SHP77 treated with DMSO at 0.1 percent for 48 hours (cell line): ENCODE results near the gene DYRK3.
"Not testable (repeated sequence)": the region's sequence is repeated elsewhere in the genome, so short reads cannot be mapped to it uniquely, and the experiment has no call there.

Source experiments
- DNase-seq: peaks from one replicate; lab custom pipeline; 2025; lab: John Stamatoyannopoulos, UW

DYRK3 gene

GRCh38 chr1:206635080-206635977 lies at the start of gene DYRK3:
DYRK3 (plus strand) TSS chr1:206635536; CDS start chr1:206635704, 168 bp downstream.
- DNase-seq: peak; percentile 86

GRCh38 chr1:206586501-206587445 lies 48.6 kb upstream of the DYRK3 start:
- DNase-seq: no peak

- no peak for DNase-seq
These were observed 47.4 kb upstream of the DYRK3 start for GRCh38 chr1:206587904-206588303.

- DNase-seq: no peak
These were observed 46.8 kb upstream of the DYRK3 start for GRCh38 chr1:206588492-206588891.

GRCh38 chr1:206589206-206589605 lies 46.1 kb upstream of the DYRK3 start:
- no peak for DNase-seq

- no peak for DNase-seq
These were observed 45.1 kb upstream of the DYRK3 start for GRCh38 chr1:206590025-206590758.

GRCh38 chr1:206591226-206591625 lies 44.1 kb upstream of the DYRK3 start:
- no peak for DNase-seq

- DNase-seq: no peak
These were observed 43.6 kb upstream of the DYRK3 start for GRCh38 chr1:206591696-206592095.

- DNase-seq: no peak
These were observed 41.9 kb upstream of the DYRK3 start for GRCh38 chr1:206593351-206593925.

GRCh38 chr1:206595581-206596318 lies 39.6 kb upstream of the DYRK3 start:
- DNase-seq: no peak

GRCh38 chr1:206596319-206596666 lies 39.0 kb upstream of the DYRK3 start:
- DNase-seq: no peak

- DNase-seq: no peak
These were observed 34.8 kb upstream of the DYRK3 start for GRCh38 chr1:206600527-206600926.

- DNase-seq: no peak
These were observed 30.5 kb upstream of the DYRK3 start for GRCh38 chr1:206604861-206605260.

GRCh38 chr1:206606867-206607266 lies 28.5 kb upstream of the DYRK3 start:
- DNase-seq: no peak

GRCh38 chr1:206608108-206608698 lies 27.1 kb upstream of the DYRK3 start:
- peak; percentile 22 for DNase-seq

GRCh38 chr1:206609229-206609991 lies 25.9 kb upstream of the DYRK3 start:
- DNase-seq: no peak

GRCh38 chr1:206612129-206612876 lies 23.0 kb upstream of the DYRK3 start, which contains the start of gene EIF2D:
EIF2D (minus strand) TSS chr1:206612465; CDS start chr1:206612342, 123 bp downstream.
- DNase-seq: peak; percentile 76

GRCh38 chr1:206626396-206626795 lies 8.9 kb upstream of the DYRK3 start:
- not testable (repeated sequence) for DNase-seq

- no peak for DNase-seq
These were observed 6.4 kb upstream of the DYRK3 start for GRCh38 chr1:206628916-206629315.
